Hematopoietic multipotent progenitor cell treated with erythropoietin and hydrocortisone succinate and interleukin-3 and kit ligand, for 6 days (in vitro differentiated cells): ENCODE results near the gene HEXD.
"Not testable (repeated sequence)": the region's sequence is repeated elsewhere in the genome, so short reads cannot be mapped to it uniquely, and the experiment has no call there.

Experiments
- DNase-seq: peaks from one replicate; pipeline ENCODE4 v3.0.0-alpha.2; 2015

The HEXD gene

DNA sequence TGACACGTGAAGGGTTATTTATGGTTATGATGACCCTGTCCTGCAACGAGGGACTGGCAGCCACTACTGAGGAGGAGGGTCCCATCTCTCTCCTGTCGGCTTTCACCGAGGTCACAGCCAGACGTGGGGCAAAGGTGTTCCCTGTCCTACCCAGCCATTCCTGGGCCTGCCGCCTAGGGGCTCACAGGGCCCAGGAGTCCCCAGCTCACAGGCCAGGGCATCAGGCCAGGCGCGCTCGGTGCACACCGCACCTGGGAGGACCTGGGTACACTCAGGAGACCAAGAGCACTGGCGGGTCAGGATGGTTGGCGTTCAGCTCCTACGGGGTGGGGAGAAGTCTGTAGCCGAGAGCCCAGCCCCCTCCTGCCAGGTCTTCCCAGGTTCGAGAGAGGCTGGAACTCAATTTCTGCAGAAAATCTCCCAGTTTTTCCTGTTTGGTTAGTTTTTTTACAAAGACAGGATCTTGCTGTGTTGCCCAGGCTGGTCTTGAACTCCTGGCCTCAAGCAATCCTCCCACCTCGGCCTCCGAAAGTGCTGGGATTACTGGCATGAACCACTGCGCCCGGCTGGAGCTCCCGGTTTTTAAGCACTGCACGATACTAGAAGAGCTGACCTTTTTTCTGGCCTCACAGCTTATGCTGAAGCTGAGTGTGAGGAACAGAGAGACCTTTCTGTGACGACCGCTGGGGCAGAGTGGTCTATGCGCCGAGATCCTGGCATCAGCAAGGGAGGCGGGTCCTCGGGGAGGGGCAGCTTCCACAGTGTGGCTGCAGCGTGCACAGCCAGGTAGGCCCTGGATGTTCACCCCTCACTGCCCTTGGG is 24.7 kb downstream of the HEXD start:
- DNase-seq, result no peak

DNA sequence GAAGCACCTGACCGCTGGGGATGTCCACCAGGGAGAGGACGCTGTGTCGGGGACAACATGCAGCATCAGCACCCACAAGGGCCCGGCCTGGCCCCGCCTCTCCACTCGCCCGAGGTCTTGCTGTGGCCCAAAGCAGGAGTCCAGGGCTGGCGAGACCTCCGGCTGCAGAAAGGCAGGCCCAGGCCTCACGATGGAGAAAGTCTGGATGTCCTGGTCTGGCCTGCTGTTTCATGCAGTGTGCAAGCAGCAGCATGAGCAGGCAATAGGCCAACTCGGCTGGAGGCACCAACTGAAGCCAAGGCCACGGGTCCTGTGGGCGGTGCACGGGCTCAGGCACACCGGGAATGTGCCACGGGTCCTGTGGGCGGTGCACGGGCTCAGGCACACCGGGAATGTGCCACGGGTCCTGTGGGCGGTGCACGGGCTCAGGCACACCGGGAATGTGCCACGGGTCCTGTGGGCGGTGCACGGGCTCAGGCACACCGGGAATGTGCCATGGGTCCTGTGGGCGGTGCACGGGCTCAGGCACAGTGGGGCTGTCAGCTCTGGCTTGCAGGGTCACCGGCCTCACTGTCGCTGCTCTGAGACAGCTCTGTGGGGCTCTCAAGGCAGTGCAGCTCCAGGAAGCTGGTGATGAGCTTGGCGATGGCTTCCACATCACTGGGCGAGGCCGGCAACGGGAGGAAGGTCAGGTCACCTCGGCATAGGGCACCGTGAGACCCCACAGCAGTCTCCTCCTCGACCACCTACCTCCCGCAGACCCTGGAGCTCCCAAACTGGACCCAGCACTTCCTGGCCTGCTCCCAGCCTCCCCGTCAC is 25.5 kb downstream of the HEXD start:
- DNase-seq, result no peak

DNA sequence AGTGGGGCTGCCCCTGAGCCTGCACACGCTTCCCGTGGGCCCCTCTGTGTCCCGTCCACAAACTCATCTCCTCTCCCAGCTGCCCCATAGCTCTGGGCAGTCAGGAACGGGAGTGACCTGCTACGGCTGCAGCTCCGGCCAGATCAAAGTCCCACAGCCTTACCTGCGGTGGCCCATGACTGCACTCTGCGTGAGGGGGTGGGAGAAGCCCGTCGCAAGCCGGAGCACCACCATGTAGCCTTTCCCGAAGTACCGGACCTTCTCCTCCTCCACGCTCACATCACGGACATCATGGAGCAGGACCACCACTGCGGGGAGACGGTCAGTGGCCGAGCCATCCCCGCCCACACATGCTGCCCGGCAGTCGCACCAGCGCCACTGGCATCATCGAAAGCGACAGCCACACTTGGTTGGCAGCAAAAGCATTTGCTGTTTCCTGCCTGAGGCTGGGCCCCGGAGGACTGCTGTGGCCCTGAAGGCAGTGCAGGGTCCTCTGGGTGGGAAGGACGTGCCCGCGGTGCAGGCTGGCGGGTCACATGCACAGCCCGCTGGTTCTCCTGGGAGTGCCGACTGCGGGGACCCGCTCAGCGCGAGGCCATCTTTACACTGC is 26.2 kb downstream of the HEXD start:
- DNase-seq, result no peak

DNA sequence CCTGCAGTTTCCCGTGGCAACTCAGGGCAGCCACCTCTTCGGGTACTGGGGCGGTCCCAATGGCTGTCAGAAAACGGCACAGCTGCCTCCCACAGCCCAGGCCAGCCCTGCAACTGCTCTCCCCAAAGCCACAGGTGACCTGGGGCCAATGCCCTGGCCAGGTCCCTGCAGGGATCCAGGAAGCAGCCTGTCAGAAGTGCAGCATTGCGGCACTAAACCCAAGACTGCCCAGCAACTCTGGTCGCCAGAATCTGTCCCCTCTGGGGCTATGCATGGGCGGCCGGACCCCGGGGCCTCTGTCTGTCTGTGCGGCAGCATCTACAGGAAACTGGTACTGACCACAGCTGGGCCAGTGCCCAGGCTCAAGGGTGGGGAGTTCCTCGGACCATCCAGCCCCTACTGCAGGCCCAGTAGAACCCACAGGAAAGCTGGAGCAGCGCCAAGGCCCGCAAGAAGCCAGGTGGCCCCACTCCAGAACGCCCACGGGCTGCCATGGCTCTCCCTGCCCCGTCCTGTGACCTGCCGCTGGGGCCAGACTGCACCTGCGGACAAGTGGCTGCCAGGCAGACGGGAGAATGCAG is 26.9 kb downstream of the HEXD start:
- DNase-seq, result no peak

DNA sequence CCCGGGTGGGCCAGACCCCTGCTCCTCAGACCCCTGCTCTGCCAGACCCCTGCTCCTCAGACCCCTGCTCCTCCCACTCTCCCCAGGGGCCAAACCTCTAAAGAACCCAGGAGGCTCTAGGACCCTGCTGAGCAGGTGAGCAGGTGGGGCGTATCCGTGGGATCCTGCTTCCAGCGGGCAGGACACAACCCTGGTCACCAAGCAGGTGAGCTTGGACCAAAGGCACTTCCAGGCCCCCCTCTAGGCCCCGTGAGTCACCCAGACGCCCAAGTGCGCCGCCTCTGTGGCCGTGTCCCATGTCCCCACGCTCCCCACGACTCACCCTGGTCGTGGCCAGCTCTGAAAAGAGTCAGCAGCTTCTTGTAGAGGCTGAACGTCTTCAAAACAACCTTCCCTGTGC is 27.4 kb downstream of the HEXD start:
- DNase-seq, result no peak

DNA sequence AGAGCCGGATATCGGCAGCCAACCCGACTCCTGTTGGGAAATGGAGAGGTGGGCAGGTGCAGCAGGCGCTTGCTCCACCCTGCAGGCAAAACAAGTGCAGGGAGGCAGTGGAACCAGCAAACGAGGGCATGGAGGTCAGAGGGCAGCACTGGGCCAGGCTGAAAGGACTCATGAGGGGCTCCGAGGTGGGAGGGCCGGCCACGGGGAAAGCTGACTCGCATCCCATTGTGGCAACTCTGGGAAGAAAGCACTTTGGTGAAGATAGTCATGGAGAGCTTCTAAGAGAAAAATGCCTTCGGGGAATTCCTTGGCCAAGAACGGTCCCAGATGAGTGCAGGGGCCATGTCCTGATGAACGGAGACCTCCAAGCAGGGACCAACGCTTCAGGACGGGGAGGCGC is 28.0 kb downstream of the HEXD start:
- no peak for DNase-seq

DNA sequence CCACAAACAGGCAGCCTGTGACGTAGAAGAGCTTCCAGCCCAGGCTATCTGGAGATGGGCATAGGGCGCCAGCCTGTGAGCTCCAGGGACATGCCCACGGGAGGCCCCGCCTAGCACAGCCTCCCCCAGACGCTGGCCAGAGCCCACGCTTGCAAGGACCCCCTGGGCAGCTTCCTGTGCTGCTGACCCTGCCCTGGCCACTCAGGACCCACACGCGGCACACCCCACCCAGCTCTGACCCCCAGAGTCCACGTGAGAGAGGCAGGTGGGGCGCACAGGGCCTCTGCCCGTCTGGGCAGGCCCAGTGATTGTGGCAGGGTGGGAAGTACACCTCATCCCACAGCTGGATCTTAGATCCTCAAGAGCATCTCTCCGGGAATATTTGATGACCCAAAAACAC is 28.5 kb downstream of the HEXD start:
- no peak for DNase-seq

DNA sequence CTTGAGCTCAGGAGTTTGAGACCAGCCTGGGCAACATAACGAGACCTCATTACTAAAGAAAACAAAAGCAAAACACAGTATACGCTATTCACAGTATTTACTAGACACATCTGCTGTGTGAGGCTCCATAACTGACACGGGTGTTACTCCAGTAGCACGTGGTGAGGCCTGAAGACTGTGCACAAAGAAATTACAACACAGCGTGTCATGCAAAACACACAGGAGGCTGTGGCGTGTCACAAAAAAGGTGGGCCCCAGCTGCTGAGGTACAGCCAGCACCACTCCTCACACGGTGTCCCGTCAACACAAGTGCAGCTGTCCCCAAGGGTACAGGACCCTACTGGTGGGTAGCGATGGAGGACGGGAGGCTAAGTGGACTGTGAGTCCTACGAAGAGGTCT is 29.7 kb downstream of the HEXD start:
- no peak for DNase-seq

DNA sequence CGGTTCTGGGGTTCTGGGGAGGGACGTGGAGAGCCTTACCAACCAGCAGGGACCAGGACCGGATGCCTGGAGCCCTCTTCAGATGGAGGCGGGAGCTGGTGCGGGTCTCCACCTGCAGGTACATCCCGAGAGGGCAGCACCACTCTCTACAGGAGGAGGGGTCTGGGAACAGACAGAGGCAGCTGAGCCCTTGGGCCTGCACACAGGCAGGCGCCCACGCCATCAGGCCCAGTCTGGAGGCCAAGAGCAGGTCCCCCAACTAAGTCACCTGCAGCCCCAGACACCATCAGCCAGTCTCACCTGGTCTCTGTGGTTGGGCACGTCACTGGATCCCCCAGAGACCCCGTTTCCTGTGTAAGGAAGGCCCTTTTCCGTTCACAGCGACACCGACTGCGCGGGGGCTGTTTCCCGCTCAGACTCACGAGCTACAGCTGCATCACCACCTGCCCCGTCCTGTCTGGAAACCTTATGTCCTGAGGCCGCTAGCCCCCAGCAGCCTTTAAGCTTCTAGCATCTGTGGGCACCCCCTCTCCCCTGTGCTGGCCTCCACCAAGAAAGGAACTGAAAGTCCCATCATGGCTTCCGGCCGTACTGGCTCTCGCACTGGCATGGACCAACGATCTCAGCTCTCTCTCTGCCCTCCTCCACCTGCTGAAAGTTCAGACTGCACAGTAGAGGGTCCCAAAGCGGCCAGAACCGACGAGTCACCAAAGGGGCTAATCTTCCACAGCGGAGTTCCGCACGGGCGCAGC is 31.2 kb downstream of the HEXD start:
- DNase-seq, result peak; percentile 52

DNA sequence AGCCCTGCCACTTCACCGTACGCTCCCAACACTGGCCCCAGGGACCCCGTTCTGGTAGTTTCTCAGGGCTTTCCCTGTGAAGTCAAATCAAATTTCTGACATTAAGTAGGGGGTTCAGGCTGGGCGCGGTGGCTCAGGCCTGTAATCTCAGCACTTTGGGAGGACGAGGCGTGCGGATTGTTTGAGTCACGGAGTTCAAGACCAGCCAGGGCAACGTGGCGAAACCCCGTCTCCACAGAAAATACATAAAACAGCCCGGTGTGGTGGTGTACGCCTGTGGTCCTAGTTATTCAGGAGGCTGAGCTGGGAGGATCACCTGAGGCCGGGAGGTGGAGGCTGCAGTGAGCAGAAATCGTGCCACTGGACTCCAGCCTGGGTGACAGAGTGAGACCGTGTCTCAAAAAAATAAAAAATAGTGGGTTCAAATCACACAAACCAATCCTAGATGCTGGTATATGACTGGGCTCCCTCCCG is 31.8 kb downstream of the HEXD start:
- DNase-seq, result peak; percentile 36

DNA sequence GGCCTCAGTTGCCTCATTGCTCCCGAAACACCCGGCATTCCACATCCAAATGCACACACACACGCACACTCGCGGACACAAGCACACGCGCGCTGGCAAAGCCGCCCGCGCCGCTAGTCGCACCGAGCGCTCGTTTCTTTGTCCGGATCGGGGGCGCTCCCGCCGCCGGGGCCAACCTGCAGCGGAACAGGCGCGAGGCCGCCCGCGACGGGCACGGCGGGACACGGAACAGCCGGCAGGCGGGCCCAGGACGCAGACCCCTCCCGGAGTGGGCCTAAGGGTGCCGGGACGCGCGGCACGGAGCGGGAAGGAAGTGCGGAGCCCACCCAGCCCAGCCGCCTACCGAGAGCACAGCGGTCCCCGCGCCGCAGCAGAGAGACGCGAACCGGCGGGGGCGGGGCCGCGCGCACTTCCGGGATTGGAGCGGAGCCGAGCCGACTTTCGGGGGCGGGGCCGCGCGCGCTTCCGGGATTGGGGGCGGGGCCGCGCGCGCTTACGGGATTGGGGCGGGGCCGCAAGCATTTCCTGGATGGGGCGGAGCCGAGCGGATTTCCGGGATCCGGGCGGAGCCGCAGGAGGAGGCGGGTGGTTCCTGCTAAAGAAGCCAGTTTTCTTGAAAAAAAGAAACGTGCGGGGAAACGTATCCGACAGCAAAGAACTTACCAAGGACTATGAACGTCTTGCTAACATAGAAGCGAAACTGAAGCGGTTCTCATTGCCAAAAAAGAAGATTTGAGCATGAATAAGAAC is 32.4 kb downstream of the HEXD start, which contains the start of gene CYBC1:
CYBC1 (minus strand) TSS at position 396 of the 750 bp plus-strand sequence. CDS start 1,498 bp downstream, outside the sequence.
- peak; percentile 96 for DNase-seq

DNA sequence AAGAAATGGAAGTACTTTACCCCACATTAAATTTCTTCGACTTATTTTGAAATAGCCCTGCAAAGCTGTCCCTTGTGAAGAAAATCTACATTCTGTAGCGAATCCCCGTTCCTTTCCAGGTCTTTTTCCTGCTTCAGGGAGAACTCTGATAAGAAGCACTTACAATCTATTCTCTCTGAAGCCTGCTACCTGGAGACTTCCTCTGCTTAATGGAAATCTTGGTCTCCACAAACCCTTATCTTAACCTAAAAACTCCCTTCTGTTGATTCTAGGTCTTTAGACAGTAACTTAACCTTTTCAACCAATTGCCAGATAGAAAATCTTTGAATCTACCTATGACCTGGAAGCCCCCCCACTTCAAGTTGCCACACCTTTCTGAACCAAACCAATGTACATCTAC is 34.0 kb downstream of the HEXD start:
- DNase-seq, result no peak

DNA sequence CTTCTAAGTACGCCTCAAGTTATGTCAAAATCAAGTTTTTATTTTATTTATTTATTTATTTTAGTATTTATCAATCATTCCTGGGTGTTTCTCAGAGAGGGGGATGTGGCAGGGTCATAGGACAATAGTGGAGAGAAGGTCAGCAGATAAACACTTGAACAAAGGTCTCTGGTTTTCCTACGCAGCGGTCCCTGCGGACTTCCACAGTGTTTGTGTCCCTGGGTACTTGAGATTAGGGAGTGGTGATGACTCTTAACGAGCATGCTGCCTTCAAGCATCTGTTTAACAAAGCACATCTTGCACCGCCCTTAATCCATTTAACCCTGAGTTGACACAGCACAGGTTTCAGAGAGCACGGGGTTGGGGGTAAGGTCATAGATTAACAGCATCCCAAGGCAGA is 35.0 kb downstream of the HEXD start:
- DNase-seq, result not testable (repeated sequence)

DNA sequence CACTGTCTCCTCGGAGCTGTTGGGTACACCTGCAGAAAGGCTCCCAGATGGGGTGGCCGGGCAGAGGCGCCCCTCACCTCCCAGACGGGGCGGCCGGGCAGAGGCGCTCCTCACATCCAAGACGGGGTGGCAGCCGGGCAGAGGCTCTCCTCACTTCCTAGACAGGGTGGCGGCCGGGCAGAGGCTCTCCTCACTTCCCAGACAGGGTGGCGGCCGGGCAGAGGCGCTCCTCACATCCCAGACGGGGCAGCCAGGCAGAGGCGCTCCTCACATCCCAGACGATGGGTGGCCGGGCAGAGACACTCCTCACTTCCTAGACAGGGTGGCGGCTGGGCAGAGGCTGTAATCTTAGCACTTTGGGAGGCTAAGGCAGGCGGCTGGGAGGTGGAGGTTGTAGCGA is 35.6 kb downstream of the HEXD start:
- DNase-seq, result not testable (repeated sequence)

DNA sequence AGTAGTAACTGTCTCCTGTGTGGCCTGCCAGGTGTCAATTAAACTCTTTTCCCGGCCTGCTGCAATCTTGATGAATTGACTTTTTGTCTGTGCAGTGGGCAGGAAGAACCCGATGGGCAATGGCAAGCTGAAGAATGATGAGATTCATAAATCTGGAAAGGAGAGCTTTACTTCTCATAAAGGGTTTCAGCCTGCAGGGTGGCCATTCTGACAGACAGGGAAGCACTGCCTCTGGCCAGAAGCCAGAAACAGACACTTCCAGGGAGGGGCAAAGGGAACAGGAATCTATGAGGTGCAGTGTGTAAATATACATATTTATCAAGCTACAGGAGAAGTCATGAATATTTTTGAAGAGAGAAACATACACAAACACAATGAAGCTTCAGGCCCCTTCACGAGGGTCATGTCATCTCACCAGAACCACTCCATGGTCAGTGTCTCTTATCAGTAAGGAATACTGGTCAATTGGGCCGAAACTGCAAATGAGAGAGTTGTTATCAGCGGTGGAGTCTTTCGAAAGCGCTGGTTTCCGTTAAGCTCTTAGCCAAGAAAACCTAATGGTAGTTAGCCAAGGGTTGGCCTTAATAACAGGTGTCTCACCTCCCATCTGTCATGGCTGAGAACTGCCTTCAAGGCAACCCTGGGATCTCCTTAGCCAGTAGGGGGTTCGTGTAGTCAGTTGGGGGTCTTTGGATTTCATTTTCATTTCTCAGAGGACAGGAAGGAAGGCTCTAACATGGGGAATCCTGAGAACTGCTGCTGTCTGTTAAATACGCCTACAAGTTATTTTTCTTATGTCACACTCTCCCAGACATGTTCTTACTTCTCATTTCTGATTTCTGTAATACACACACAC is 39.2 kb downstream of the HEXD start:
- peak; percentile 67 for DNase-seq

DNA sequence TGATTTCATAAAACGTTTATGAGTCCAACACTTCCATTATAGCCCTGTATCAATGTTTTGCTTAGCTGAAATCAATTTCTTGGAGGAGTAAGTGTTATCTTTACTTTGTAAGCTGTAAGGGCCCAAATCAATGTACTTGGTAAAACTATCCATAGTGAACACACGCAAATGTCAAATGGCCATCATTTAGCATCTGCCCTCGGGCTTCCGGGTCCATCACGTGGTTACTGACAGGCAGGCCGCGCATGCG is 39.7 kb downstream of the HEXD start:
- peak; percentile 99 for DNase-seq

DNA sequence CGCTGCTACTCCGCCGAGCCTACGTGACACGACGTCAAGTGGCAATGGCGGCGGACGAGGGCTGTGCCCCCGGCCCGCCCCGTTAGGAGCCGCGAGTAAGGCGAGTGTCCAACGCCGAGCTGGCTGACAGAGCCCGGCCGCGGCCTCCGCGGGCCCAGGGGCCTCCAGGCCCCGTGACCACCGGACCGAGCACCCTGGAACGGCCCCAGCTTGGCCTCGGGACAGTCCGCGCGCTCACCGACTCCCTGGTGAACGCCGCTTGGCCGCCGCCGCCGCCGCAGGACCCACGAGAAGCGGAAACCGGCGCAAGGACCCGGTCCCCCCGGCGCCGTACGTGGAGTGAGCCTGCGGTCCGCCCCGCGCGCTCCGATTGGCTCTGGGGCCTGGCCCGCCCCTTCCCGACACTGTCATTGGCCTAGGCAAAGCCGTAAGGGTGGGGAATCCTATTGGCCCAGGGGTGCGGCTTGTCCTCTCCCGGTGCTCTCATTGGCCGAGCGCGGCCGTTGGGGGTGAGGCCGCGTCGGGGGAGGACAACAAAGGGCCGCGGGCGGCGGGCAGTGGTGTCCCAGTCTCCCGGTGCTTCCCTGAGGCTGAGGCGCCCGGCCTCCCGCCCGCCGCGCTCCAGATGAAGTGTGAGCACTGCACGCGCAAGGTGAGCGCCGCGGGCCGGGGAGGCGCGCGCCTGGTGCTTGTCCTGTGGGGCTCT is 40.2 kb downstream of the HEXD start, which contains the start of gene NARF:
NARF (plus strand) TSS at position 563 of the 706 bp plus-strand sequence; CDS start at position 626, 63 bp downstream.
- peak; percentile 99 for DNase-seq

DNA sequence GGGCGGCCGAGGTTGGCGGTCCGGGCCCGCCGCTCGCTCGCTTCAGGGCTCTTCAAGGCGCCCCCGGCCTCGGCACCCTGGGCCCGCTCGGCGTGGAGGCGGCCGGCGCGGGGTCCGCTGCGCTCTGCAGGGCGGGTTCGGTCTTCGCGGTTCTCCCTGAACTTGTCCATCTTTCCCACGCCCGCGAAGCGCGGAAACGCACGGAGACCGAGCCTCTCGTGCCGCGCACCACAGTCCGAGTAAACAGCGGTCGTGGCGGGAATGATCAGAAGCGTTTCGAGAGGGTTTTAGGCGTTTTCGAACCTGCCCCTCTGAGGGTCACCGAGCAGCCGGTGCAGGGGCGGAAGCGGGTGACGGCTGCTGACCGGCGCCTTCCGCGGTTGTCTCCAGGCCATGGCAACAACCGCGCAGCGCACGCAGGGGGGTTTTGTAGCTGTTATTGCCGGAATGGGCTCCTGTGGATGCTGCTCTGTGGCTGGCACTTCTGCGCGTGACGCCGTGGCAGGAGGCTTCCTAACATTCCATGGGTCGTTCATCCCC is 40.8 kb downstream of the HEXD start:
- peak; percentile 51 for DNase-seq

DNA sequence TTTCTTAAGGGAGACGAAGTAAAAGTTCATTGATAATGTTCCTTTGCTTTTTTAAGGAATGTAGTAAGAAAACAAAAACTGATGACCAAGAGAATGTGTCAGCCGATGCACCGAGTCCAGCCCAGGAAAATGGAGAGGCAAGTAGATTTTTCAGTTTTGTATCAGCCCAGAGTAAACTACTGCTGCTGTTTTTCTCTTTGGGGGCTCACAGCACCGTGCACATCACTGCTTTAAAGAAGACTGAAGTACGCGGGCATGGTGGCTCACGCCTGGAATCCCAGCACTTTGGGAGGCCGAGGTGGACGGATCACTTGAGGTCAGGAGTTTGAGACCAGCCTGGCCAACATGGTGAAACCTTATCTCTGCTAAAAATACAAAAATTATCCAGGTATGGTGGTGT is 41.8 kb downstream of the HEXD start:
- not testable (repeated sequence) for DNase-seq
